Measurements from ENCODE around the gene PLXNA4.

DNA sequence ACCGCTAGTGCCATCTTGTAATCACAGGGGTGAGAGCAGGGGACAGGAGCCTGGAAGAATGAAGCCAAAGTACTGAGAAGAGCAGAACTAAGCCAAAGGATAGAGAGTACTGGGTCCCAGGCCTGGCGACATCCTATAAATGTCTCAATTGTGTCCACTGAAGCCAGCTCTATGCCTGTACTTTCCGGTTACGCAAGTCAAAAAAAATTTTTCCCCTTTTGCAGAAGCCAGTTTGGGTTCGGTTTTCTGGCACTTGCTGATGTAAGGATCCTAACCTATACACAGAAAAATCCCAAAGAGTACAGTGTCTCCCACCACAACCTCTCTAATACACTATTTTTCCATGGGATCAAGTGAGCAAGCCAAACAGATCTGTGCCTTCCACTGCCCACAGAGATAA is 61.1 kb downstream of the PLXNA4 start:
- TF ChIP-seq, protein P1, sequence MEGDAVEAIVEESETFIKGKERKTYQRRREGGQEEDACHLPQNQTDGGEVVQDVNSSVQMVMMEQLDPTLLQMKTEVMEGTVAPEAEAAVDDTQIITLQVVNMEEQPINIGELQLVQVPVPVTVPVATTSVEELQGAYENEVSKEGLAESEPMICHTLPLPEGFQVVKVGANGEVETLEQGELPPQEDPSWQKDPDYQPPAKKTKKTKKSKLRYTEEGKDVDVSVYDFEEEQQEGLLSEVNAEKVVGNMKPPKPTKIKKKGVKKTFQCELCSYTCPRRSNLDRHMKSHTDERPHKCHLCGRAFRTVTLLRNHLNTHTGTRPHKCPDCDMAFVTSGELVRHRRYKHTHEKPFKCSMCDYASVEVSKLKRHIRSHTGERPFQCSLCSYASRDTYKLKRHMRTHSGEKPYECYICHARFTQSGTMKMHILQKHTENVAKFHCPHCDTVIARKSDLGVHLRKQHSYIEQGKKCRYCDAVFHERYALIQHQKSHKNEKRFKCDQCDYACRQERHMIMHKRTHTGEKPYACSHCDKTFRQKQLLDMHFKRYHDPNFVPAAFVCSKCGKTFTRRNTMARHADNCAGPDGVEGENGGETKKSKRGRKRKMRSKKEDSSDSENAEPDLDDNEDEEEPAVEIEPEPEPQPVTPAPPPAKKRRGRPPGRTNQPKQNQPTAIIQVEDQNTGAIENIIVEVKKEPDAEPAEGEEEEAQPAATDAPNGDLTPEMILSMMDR (IDR thresholded peaks at IDR 0.05 in 8 of 11, conservative IDR thresholded peaks at IDR 0.05 in 3 of 11): no peak
- TF ChIP-seq POLR2A (IDR thresholded peaks at IDR 0.05): no peak
- TF ChIP-seq POLR2AphosphoS5 (IDR thresholded peaks at IDR 0.05): no peak
